SJCRH30 (cell line): ENCODE data around the gene RAX. TPM values are rescaled to one million over a fixed set of nuclear protein-coding genes. Genes with fewer than 3 reads are reported as not detected.

Source experiments
- DNase-seq, 2 experiments: peaks; one replicate each; pipeline ENCODE4 v3.0.0-alpha.2; 2015 to 2020
- H3K27ac ChIP-seq: fragments of 250-450 bp; sonication (Bioruptor Pico); 2 replicates; pipeline ENCODE4 v1.5.1; 2020; ENCODE audit warnings: mild to moderate bottlenecking, moderate library complexity
- H3K27me3 ChIP-seq: fragments of 250-450 bp; sonication (Bioruptor Pico); 2 replicates; pipeline ENCODE4 v1.5.1; 2020; ENCODE audit warnings: mild to moderate bottlenecking, moderate library complexity
- H3K36me3 ChIP-seq: fragments of 250-450 bp; sonication (Bioruptor Pico); 2 replicates; pipeline ENCODE4 v1.5.1; 2020; ENCODE audit warnings: mild to moderate bottlenecking, moderate library complexity
- H3K4me1 ChIP-seq: fragments of 250-450 bp; sonication (Bioruptor Pico); 2 replicates; pipeline ENCODE4 v1.5.1; 2020; ENCODE audit warnings: mild to moderate bottlenecking, moderate library complexity
- H3K4me3 ChIP-seq: fragments of 250-450 bp; sonication (Bioruptor Pico); 2 replicates; pipeline ENCODE4 v1.5.1; 2020; ENCODE audit warnings: mild to moderate bottlenecking, moderate library complexity
- H3K9me3 ChIP-seq: fragments of 250-450 bp; sonication (Bioruptor Pico); replicated peaks from 2 replicates; pipeline ENCODE4 v1.5.1; 2020; ENCODE audit warnings: mild to moderate bottlenecking, moderate library complexity
- total RNA-seq: library from RNA; depleted of rRNA; stranded (reverse); fragments of >200 nt; shearing (Covaris generic); gene quantifications from 2 replicates; pipeline ENCODE4 v1.2.3, GENCODE V29; 2014

Gene RAX
- total RNA-seq, 1 experiment from 2014 or later, result not detected

DNA sequence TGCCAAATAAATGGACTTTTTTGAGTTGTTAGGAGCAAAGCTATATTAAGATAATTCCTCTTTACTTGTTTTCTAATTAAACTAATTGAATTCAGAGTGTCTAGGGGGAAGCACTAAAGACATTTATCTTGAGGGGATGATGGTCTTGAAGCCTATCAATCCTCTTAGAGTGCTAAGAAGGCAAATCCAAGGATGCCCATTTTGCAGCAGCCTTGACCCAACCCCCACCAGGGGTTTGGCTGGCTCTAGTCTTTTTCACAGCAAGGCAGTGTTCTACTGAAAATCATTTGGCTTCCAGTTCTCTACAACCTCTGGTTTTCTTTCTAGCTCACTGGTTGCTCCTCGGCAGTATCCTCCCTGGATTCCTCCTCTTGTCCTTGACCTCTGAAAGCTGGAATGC, 6.5 kb upstream of the RAX start:
- no peak for DNase-seq
- Histone ChIP-seq H3K4me1 (no peaks in the 10 kb centered on the region), H3K27me3 (no peaks in the 10 kb centered on the region), H3K4me3 (no peak overlapping the region), H3K27ac (no peak overlapping the region), H3K9me3 (no peaks in the 10 kb centered on the region), H3K36me3 (no peaks in the 10 kb centered on the region)

DNA sequence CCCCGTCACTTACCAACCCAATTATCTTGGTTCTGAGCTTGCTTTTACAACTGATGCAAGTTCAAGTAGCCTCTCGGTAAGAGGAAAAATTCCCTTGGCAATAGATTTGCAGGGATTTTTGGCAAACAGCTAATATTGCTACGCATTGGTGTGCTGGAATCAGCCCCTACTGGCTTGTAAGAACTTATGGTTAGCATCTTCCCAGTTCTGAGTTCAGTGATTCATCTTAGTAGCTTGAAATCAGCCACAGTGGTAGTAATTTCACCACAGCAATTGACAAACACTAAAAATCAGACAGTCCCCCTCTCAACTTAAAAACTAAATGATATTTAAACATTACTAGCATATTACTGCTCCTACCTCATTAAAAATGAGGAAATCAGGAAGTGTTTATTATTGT, 5.9 kb upstream of the RAX start:
- DNase-seq, result no peak
- no peak overlapping the region for H3K4me3 ChIP-seq
- H3K9me3 ChIP-seq, result no peaks in the 10 kb centered on the region
- no peak overlapping the region for H3K27ac ChIP-seq
- no peaks in the 10 kb centered on the region for H3K4me1 ChIP-seq
- no peaks in the 10 kb centered on the region for H3K27me3 ChIP-seq
- no peaks in the 10 kb centered on the region for H3K36me3 ChIP-seq

DNA sequence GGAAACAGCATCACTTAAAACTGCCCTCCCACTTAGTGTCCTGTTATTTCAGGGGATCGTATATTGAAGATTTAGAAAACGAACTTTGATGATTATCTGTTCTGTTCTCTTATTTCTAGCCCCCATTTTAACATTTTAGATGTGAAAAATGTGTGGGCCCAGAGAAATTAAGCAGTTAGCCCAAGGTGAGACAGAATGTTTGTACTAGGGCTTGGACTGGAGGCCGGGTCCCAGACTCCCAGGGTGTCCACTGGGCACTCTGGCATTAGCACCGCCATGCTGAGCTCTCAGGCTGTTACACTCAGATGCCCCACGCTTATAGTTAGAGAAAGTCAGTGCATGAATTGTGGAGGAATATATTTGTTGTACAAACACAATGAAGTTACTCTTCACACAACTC, 5.5 kb upstream of the RAX start:
- Histone ChIP-seq H3K4me3 (no peak overlapping the region), H3K9me3 (no peaks in the 10 kb centered on the region), H3K27ac (no peak overlapping the region), H3K4me1 (no peaks in the 10 kb centered on the region), H3K36me3 (no peaks in the 10 kb centered on the region), H3K27me3 (no peaks in the 10 kb centered on the region)
- no peak for DNase-seq

DNA sequence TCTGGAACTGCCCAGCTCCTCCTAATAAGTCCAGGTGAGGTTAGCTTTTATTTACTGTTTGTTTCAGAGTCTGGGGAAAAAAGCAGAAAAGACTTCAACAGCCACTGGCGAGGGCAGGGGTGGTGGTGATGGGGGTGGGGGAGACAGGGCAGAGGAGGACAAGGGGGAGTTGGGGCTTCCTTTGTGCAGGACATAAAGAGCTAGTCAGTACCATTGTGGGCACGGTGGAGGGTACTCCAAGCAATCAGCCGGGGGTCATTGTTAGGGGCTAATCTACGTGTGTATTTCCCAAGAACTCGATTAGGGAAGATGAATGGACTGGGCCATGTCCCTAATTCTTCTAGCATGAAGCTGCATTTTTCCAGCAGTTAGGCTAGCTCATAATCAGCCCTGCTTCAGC, 2.8 kb upstream of the RAX start:
- H3K27ac ChIP-seq, result no peak overlapping the region

DNA sequence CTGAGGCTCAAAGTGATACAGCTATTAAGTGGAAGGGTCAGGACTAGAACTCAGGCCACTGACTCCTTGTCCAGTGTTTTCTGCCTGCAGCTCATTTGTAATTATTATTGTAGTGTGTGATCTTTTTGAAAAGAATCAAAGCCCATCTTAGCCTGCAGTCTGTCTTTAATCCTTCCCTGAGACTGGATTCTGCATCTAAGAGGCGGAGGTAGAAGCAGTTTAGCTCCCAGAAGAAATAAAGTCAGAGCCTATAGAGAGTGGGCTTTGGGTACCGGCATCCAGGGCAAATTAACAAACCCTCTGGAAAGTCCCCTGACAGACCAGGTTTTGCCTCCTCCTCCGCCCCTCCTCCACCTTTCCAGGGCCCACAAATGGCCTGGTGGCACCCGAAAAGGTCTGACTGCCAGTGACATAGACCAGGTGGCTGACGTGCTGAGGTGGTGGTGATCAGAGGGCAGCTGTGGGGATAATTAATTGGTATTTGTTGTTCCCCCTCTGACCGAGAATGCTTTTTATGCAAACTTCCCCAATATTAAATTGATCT, 2.2 kb upstream of the RAX start:
- DNase-seq, result no peak

More for the DNA sequence above, 2.8 kb upstream of the RAX start:
- no peaks in the 10 kb centered on the region for H3K27me3 ChIP-seq
- no peaks in the 10 kb centered on the region for H3K4me1 ChIP-seq
- no peaks in the 10 kb centered on the region for H3K9me3 ChIP-seq
- H3K36me3 ChIP-seq, result no peaks in the 10 kb centered on the region
- no peak overlapping the region for H3K4me3 ChIP-seq
- no peak for DNase-seq

DNA sequence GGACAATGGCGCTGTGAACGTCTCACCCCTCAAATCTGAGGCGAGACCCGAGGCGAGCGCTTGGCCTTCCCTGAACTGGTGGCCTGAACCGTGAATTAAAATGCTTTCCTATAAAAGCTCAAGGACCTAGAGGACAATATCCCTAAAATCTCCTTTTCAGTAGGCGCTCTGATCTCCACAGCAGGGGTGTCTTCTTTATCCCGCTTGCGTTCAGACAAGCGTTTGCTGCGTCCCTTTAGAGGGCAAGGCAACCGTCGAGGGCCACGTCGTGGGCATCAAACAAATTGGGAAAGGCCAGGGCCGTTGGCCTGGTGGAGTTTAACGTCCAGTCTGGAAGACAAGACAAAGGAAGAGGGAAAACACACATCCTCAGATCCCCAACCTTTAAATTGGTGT, 1.3 kb upstream of the RAX start:
- Histone ChIP-seq H3K27me3 (no peaks in the 10 kb centered on the region), H3K9me3 (no peaks in the 10 kb centered on the region), H3K27ac (no peak overlapping the region), H3K4me1 (no peaks in the 10 kb centered on the region), H3K4me3 (no peak overlapping the region), H3K36me3 (no peaks in the 10 kb centered on the region)
- DNase-seq, result no peak

More for the DNA sequence above, 2.2 kb upstream of the RAX start:
- no peak overlapping the region for H3K27ac ChIP-seq
- no peaks in the 10 kb centered on the region for H3K9me3 ChIP-seq
- no peaks in the 10 kb centered on the region for H3K36me3 ChIP-seq
- H3K4me1 ChIP-seq, result no peaks in the 10 kb centered on the region
- no peak overlapping the region for H3K4me3 ChIP-seq
- no peaks in the 10 kb centered on the region for H3K27me3 ChIP-seq

DNA sequence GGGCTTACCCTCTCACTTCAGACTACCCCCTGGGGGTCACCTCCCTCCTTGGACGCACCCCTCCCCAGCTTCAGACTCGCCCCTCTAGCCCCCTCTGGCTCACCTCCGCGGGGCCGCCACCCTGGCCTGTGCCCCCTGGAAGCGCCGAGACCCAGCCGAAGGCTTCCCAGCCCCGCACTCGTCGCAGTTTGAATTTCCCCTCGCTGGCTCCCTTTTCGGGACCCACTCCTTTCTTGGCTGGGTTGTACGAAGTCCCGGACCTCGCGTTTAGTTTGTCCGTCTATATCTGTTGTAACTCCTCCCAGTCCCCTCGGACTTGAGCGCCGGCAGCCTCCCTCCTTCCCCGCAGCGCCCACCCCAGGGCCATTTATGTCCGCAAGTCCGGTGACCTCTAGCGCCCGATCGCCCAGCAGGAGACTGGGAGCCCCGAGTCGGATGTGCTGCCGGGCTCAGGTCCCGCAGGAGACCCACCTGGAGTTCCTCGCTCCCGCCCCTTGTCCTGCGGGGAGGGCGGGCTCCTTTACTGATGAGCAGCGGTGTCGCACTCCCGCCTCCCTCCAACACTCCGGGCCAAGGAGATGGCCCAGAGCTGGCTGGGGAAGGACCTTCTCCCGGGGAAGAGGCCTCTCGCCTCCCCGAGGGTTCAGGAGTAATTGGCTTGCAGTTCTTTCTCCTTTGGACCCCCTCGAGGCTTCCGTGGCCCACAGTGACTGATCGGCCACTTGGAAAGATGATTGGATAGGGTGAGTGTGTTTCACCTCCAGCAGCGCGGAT, 692 bp upstream of the RAX start:
- no peak overlapping the region for H3K27ac ChIP-seq
- no peak overlapping the region for H3K4me3 ChIP-seq
- no peak for DNase-seq
- H3K9me3 ChIP-seq, result no peaks in the 10 kb centered on the region
- no peaks in the 10 kb centered on the region for H3K4me1 ChIP-seq
- H3K36me3 ChIP-seq, result no peaks in the 10 kb centered on the region
- H3K27me3 ChIP-seq, result no peaks in the 10 kb centered on the region

DNA sequence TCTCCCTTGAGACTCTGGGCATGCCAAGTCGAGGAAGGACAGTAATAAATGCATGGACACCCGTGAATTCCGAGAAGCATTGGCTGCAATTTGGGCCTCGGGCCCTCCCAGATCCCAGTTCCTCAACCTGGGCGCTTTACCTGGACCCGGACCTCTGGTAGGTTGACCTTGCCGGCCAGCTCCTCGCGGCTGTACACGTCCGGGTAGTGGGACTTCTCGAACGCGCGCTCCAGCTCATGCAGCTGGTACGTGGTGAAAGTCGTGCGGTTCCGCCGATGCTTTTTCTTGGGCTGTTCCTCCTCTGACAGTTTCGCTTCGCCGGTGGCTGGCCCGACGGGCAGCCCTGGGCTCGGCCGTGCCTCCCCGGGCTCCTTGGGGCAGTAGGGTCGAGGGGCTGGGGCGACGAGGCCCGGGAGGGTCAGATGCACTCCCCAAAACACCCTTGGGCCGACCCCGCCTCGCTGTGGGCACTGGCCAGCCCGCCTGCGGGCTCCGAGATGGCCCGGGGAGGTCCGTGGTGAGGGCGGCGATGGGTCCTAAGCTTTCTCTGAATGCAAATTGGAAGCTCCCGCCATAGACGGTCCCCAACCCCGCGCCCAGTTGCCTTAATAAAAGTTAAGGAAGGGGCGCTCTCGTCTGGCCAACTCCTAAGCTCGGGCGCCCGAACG, 899 bp downstream of the RAX start:
- H3K4me3 ChIP-seq, result no peak overlapping the region
- no peak for DNase-seq

DNA sequence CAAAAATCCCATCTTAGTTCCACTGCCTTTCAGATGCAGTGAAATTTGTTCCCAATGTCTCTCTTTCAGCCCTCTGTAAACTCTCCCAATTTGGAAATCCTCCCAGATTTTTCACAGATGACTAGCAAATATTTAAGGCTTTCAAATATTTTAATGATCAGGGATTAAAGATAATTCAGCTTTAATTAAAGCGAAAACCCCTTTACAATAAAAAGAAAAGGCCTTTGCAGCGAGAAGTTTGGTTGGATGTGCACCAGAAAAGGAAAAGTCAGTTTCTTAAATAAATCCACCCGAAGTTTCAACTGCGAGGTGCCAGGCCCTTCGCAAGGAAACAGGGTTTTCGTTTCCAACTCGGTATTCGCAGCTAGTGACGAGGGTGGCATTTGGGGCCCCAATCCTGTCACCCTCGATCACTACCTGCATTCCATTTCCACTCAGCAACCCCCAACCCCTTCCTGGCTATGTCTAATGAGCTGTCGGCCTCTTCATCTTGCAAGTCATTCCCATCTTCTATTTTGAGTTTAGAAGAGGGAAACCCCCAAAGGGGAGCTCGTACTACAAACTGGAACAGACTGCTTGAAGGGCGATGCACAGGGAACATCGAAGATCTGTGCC, 1.5 kb downstream of the RAX start:
- Histone ChIP-seq H3K9me3 (no peaks in the 10 kb centered on the region), H3K27me3 (no peaks in the 10 kb centered on the region), H3K27ac (no peak overlapping the region), H3K4me1 (no peaks in the 10 kb centered on the region), H3K4me3 (no peak overlapping the region), H3K36me3 (no peaks in the 10 kb centered on the region)
- DNase-seq, result no peak

More for the DNA sequence above, 899 bp downstream of the RAX start:
- no peaks in the 10 kb centered on the region for H3K9me3 ChIP-seq
- no peaks in the 10 kb centered on the region for H3K4me1 ChIP-seq
- H3K27me3 ChIP-seq, result no peaks in the 10 kb centered on the region
- H3K27ac ChIP-seq, result no peak overlapping the region
- no peaks in the 10 kb centered on the region for H3K36me3 ChIP-seq

DNA sequence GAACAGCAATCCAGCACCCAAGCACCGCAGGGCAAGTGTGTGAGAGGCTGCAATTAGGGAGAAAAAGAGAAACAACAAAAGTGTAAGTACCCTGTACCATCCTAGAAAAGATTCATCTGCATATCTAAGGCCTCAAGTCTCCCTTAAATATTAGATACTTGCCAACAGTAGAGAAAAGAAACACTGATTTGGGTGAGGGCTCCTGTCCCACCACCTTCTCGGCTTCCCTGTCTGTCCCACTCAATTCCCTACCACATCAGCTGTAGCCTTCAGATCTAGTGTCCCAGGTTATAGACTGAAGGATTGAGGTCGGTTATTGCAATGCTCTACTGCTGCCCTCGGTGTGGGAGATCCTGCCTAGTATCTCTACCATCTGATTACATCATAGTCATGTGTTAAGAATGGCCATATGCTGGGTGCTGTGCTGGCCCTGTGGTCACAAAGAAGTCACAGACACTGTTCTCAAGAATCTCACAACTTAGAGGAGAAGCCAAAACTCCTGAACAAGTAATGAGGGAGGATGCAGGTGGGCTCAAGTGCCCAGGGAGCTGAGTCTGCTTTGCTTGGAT, 2.5 kb downstream of the RAX start:
- Histone ChIP-seq H3K4me3 (no peak overlapping the region), H3K27me3 (no peaks in the 10 kb centered on the region), H3K27ac (no peak overlapping the region), H3K36me3 (no peaks in the 10 kb centered on the region), H3K4me1 (no peaks in the 10 kb centered on the region), H3K9me3 (no peaks in the 10 kb centered on the region)
- DNase-seq, result no peak

DNA sequence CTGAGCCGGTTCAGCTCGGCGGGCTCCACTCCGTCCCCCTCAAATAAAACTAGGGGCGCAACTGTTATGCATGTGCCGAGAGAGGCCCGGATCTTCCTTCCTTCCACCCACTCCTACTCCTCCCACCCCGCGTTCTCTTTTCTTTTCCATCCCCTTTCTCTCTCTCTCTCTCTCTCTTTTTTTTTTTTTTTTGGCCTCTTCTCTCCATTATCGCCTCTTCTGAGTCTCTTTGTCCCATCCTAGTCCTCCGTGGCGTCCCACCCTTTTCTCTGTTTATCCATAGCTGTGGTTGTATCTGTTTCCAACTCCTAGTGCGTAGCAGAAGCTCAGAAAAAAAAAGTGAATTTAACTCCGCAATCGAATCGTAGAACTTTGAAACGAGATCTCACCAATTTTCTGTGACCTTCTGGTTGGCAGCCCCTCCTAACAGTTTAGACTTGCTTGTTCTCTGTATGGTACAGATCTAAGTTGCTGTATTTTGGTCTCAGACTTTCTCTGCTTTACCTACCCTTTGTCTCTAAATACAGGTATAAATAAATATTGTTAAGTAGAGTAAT, 3.6 kb downstream of the RAX start:
- Histone ChIP-seq H3K4me3 (no peak overlapping the region), H3K36me3 (no peaks in the 10 kb centered on the region), H3K27ac (no peak overlapping the region), H3K27me3 (no peaks in the 10 kb centered on the region), H3K9me3 (no peaks in the 10 kb centered on the region), H3K4me1 (no peaks in the 10 kb centered on the region)
- DNase-seq, result no peak

DNA sequence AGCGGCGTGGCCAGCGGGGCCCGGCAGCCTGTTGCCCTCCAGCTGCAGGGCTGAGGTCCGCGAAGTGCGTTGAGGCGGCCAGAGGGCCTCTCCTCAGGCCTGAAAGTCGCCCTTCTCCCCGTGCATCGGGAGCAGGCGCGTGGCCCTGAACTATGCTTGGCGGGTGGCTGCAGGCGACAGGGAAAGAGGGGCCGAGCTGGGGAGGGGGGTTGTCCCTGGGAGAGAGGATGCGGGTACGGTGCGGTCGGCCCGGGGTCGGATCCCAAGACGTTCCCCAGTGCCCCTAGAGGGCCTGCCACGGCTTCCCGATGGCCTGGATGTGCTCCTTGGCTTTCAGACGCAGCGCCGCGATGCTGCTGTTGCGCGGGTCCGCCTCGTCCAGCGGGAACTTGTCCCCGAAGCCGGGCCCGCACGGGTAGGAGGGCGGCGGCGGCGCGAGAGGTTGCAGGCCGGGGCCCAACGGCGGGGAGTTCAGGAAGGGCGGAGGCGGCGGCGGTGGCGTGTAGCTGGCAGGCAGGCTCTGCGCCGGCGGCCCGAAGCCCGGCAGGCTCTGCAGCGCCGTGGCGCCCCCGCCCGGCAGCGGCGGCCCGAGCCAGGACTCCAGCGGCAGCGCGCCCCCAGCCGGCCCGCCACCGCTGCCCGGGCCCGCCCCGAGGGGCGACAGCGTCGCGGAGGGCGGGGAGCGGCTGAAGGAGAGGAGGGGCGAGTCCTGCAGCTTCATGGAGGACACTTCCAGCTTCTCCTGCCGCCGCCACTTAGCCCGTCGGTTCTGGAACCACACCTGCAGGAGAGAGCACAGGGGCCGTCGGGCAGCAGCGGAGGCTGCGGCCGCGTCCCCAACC, 4.3 kb downstream of the RAX start:
- Histone ChIP-seq H3K9me3 (no peaks in the 10 kb centered on the region), H3K27me3 (no peaks in the 10 kb centered on the region), H3K4me1 (no peaks in the 10 kb centered on the region), H3K27ac (no peak overlapping the region), H3K36me3 (no peaks in the 10 kb centered on the region), H3K4me3 (no peak overlapping the region)
- no peak for DNase-seq

DNA sequence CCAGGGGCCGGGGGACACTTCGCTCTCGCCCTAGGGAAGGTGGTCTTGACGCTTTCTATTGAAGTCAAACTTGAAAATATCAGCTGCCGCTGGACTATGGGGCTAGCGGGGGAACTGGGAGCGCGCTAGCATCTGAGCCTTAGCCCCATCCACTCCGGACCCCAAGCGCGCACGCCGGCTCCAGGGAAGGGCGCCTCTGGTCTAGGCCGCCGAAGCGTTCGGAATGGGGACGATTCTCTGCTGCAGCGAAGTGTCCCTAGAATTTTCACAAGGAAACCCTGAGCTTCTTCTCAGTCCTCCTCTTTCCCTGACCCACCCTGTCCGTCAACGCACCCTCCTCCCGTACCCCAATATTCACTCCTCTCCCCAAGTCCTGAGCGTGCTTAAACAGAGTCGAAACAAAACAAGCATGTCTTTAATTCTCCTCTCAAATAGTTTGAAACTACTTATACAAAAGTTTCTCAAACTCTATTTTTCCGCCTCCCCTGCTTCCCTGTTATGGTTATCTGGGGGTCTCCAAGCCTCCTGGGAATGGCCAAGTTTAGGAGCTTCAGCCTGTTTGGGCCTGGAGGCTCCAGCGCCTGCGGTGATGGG, 5.0 kb downstream of the RAX start:
- no peaks in the 10 kb centered on the region for H3K27me3 ChIP-seq
- H3K9me3 ChIP-seq, result no peaks in the 10 kb centered on the region
- H3K4me3 ChIP-seq, result no peak overlapping the region
- no peaks in the 10 kb centered on the region for H3K36me3 ChIP-seq
- H3K4me1 ChIP-seq, result no peaks in the 10 kb centered on the region
- no peak for DNase-seq
- H3K27ac ChIP-seq, result no peak overlapping the region
